CD4-positive, alpha-beta T cell treated with Interleukin-2 at 100 ng/mL for 4 hours (primary cell): ENCODE results near the gene TRIO.

ENCODE experiments used
- DNase-seq: peaks from one replicate; pipeline ENCODE4 v3.0.0-alpha.2; 2020; ENCODE audit warnings: low spot score

TRIO gene

GRCh38 chr5:14123551-14123950 lies 19.6 kb upstream of the TRIO start:
- no peak for DNase-seq

DNA sequence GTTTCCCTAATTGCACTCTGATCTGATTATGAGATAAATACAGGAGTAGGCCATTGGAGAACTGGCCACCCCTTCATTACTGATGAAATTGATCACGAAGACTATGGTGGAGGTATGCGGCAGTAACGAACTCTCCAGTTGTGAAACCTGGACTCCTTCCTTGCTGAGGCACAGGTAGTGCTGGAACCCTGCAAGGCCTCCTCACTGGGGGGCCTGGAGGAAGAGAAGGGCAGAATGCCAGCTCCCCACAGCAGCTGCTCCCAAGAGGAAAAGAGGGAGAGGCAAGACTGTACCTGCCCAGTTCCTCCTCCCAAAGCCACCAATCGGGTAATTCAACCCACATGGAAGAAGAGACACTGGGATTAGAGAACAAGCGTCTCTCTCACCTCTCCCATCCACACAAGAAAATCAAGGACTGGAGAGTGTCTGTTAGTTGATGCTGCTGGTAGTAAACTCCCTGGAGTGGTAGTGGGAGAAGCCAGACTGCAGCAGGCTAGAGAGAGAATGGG lies 19.1 kb upstream of the TRIO start:
- DNase-seq, result no peak

DNA sequence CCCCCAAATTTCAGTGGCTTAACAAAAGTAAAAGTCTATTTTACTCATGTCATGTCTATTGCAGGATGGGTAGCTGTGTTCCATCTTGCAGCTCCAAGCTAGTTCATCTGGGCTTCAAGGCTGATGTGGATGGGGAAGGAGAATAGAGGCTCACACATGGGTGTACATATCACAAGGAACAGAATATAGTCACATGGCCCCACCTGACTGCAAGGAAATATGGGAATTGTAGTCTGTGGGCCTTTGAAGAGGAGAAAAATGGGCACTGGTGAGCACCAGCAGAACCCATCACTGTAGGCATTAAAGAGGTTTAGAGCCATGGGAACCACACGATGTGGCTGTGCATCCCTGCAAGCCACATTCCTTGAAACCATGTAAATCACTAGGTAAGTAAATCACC lies 17.9 kb upstream of the TRIO start:
- DNase-seq, result no peak

GRCh38 chr5:14127587-14127986 lies 15.6 kb upstream of the TRIO start:
- DNase-seq, result no peak

DNA sequence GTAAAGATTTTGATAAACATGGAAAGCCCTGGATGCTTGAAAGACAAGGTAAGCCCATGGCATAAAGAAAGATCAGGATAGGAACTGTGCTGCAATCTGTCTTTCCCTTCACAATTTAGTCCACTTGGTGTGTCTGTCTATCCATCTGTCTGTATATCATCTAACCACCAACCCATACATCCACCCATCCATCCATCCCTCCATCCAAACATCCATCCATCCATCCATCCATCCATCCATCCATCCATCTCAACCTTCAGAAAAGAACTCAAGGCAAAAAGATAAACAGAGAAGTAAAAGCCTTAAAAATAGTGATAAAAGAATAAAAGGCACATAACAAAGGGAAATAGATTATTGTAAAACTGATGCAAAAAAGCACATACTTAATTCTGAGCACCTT lies 15.1 kb upstream of the TRIO start:
- no peak for DNase-seq

- DNase-seq, result no peak
Observed at GRCh38 chr5:14129123-14129522, 14.0 kb upstream of the TRIO start.

DNA sequence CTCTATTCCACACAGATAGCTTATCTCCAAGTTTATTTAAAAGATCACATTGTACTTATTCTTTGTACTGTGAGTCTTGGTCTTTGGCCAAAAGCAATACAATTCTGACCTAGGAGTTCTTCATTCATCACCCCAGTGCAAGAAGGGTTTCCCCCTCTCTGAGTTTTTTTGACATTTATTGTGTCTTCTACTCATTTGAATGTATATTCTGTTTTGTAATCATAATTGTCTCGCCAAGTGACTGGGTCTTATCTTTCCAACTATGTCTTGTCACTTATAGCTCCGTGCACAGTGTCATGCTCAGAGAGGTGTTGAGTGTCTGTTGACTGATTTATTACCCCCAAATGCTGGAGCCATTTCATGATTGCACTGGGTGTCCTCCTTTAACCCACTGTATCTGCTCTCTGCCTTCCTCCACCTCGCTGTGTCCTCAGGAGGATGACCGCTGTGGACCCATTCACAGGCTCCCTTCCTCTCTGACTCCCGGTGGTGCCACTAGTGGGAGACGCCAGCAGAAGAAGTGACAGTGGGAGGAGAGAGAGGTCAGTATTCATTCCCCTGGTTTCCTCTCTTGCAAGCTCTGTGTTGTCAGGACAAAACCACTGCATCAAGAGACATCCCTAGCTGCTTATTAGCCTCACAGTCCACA lies 11.2 kb upstream of the TRIO start:
- DNase-seq, result no peak

GRCh38 chr5:14133394-14133793 lies 9.7 kb upstream of the TRIO start:
- DNase-seq, result no peak

GRCh38 chr5:14134083-14134482 lies 9.1 kb upstream of the TRIO start:
- DNase-seq, result no peak

DNA sequence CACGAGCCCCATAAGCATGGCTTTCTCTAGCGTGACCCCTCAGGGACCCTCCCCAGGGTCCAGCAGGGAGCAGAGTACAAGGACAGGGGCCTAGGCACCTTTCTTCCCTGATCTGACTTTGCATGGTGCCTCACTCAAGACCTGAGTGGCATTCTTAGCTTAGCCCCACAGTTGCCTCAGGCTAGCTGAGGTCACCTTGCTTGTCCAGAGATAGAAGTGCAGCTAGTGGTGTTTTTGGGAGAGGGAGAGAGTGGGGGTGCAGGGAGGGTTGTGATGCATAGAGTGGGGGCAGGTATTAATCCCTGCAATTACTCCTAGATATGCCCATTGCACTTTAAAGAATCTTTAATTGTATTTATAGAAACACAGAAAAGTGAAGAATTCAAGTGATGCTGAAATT lies 8.4 kb upstream of the TRIO start:
- DNase-seq, result no peak

- DNase-seq, result no peak
Observed at GRCh38 chr5:14135621-14136020, 7.5 kb upstream of the TRIO start.

GRCh38 chr5:14136228-14136627 lies 6.9 kb upstream of the TRIO start:
- DNase-seq, result no peak

DNA sequence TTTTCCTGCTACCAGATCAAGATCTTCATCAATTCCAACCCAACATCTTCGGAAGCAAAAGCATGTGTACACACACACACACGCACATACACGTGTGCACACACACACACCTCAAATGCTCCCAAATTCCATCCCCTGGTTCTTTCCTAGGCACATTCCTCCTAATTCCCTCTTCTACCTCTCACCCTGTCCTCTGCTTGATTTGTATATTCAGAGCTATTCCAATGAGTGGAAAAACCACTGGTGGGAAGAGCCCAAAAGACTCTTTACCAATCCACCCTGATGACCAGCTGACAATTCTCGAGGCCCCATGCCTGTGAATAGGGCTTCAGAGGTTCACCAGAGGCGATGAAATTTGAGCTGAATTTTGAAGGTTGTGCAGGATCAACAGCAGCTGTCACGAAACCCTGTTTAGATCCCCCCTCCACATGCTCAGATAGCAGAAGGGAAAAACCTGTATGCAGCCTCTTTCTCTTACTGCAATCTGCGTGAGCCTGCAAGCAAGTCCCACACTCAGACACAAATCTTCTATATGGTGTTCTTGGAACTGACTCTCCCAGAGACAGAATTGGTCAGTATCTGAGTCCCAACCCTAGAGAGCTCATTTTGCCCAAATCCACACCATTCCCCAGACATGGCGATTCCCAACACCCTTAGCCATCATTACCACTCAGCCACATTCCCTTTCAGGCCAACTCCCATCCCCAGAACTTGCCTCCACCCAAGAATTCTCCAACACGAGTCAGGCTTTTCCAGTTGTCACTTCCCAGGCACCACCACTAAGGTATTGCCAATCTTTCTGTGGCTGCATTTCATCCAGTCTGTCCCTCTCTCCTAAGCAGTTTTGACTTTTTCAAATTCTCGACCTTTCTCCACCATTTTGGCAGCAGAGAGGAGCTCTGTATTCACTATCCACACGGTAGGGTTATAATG lies 4.3 kb upstream of the TRIO start:
- no peak for DNase-seq

- DNase-seq, result no peak
Observed at GRCh38 chr5:14141764-14142163, 1.4 kb upstream of the TRIO start.

DNA sequence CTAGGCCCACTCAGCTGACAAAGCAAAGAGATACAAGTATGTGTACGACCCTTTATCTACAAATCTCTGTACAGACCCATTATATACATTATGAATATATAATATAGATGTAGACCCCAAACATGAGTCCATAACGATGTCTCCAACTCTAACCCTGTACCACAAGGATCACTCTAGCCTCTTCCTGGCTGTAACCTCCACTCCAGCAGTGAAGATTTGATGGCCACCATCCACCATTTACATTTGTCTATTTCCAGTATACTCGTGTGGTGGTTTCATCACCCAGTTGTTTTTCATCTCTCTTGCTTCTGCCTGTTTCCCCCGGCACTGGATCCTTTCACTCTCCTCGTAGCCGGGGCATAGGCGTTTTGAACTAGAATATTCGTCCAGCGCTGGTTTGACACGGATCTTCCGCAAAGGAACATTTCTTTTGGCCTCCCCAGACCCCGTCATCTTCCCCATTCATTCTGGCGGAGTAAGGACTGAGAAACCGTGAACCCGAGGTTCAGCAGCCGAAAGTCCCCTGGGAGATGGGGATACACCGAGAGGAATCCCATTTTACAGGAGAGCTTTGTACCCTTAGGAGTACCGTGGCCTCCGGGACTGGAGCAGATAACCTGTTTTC lies 828 bp upstream of the TRIO start:
- no peak for DNase-seq

- no peak for DNase-seq
Observed at GRCh38 chr5:14143546-14143840, 351 bp downstream of the TRIO start.

DNA sequence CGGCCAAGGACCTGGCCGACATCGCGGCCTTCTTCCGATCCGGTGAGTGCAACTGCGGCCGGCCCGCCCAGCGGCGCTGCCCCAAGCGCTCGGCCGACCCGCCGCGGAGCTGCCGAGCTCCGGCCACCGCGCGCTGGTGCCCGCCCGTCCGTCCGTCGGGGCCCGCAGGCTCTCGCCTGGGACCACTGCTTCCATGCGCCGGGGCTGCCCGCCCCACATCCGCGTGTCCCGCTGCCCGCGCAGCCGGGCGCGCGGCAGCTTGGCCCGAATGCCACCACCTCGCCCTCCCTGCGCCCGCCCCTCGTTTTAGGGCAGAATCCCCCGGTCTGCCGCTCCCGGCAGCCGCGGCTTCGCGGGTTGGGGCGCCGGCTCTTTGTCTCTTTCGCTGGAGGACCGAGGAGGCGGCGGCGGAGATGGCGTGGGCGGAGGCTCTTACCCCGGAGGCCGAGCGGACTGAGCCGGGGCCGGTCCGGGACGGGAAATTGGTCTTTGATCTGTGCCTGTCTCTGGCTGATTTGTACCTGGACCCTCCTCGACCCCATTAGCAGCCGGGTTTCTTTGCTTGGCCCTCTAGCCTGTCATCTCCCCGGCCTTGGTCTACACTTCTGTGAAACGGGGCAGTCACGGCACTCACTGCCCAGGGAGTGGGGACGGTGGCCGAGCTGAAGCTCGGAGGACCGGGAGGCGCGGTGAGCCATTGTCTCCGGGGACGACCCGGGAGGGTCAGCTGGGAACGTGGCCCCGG lies 871 bp downstream of the TRIO start:
- peak; percentile 2 for DNase-seq

DNA sequence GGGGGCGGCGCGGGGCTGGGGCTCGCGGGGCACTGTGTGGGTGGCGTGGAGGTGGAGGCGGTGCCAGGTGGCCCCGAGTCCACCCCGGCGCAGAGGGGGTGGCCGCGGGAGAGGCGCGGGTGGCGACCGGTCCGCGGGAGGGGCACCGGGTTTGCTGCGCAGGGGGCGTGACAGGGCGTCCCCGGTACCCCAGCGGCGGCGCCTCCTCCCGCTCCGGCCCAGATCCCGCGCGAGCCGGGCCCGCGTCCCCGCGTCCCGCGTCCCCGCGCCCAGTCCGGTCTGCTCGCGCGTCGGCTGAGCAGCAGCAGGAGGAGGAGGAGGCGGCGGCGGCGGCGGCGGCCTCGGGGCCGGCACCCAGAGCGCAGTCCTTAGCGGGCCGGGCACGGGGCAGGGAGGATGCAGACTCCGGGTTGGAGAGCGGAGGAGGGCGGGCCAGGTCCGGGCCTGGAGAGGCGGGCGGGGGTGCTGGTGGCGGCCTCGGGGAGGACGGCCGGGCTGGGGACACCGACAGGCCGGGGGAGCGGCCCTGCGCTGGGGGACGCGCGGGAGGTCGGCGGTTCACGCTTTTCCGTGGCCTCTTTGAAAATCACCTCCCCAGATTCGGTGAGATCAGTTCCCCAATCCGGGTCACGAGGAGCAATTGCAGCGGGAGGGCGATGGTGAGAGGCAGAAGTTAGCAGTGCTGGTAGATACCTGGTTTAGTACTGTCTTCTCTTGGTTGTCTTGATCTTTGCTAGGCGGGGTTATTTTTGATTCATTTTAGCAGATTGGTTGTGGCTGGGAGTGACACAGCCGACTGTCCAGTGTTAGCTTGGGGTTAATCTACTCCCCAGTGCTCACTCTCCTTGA lies 1.7 kb downstream of the TRIO start:
- DNase-seq, result peak; percentile 47

DNA sequence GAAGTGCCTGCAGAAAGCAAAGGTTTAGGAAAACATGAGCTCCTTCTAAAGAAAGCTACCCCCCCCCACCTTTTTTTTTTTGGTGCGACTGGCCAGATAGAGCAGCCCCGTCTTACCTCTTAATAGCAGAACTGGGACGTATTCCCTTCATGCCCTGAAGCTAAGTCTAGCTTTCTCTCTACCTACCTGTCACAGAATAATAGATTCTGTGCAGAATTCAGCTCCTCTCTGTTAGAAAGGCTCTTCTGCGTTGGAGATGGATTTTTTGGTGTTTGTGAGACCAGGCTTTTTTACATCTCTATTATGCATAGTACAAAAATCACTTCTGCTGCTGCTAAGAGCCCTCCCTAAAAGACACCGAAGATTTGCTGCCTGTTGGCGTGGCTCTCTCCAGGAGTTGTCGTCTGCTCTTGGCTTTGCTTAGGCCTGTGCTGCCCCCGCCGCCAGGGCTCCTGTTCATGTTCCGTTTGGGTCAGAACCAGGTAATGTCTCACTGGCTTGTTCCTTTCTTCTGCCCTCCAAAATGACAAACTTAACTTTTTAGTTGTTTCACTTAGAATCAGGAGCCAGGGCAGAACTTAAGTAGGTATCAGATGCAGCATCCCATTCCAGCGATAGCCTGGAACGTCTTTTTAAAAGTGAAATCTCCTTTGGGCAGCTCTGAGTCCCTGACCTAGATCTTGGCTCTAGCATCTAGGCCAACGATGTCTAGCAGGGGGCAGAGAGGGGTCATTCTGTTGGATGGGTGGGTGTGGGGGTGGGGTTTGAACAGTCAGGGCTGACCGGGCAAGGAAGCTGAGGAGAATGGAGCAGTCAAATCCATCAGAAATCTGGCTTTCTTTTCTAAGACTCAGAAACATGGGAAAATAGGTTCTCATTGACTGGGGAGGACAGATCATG lies 2.5 kb downstream of the TRIO start:
- no peak for DNase-seq

- no peak for DNase-seq
Observed at GRCh38 chr5:14146725-14147124, 3.6 kb downstream of the TRIO start.
